ENCODE measurements around the gene PTPMT1.

PTPMT1 gene

DNA sequence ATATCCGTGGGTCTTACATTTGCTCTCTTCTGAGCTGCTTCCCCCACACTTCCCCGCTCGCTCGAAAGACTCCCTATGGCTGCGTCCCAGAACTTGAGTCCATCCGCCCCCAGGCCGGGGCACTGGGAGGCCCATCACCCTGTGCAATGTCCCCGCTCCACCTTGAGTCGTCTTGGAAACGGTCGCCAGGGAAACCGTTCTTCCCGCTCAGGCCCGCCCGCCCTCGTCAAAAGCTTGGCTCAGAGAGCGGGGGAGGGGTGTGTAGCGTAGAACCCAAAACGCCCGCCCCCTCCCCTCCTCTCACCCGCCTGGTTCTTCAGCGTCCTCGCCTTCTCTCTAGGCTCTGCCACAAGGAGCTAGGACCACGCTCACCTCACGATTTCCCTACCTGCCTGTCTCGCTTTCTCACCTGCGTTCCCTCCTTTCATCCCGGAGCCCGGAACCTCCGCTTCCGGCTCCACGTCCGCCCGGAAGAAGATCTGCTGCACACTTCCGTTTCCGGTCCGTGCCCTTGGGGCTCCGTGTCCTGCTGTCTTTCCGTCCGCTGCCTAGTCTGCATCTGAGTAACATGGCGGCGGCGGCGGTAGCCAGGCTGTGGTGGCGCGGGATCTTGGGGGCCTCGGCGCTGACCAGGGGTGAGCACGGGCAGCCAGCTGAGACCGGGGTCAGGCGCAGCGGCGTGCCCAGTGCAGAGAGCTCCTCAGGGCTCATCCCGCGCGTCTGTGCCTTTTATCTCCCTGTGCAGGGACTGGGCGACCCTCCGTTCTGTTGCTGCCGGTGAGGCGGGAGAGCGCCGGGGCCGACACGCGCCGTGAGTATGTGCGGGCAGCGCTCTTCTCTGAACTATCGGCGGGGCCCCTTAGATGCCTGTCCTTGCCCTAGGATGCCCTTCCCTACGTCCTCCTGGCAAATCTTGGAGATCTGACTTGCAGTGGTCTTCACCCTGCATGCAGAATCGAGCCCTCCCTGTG is 13.4 kb downstream of the PTPMT1 start, which contains the start of the genes KBTBD4 and NDUFS3:
KBTBD4 (minus strand) TSS at position 447 of the 971 bp plus-strand sequence; CDS start at position 428, 19 bp downstream.
NDUFS3 (plus strand) TSS at position 551 of the 971 bp plus-strand sequence; CDS start at position 569, 18 bp downstream.
- peak; percentile 90 for DNase-seq (ENCODE audit: low spot score)

GRCh38 chr11:47583844-47584243 is 18.4 kb downstream of the PTPMT1 start:
- no peak for DNase-seq (ENCODE audit: low spot score)

DNA sequence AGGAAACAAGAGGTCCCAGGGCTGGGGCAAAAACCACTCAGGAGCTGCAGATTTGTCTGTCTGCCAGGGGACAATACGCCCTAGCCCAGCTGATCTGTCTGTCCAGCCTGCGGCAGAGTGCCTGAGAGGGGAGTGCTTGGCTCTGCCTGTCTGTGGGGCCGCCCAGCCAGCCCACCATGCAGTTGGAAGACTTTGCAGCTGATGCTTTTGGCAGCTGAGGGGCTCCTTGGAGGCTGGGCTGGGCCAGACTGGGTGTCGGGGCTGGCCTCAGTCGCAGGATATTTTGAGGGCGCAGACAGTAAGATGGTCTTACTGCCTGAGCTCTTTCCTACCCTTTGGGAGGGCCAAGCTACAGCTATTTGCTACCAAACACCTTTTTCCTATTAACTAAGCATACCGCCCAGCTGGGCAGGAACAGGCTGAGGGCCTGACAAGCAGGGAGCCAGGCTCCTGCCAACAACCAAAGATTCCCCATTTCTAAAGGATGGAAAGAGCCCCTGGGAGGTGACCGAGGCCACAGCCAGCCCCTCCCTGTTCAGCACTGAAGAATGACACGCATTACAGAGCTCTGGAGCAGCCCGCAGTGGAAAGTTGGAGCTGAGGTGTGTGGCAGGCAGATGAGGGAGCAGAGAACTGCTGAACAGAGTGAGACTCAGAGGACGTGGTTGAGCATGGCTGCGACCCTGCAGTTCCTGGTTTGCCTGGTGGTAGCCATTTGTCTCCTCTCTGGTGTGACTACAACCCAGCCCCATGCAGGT is 20.9 kb downstream of the PTPMT1 start, which contains the start of gene FAM180B:
FAM180B (plus strand) TSS at position 581 of the 758 bp plus-strand sequence; CDS start at position 672, 91 bp downstream.
- no peak for DNase-seq (ENCODE audit: low spot score)

DNA sequence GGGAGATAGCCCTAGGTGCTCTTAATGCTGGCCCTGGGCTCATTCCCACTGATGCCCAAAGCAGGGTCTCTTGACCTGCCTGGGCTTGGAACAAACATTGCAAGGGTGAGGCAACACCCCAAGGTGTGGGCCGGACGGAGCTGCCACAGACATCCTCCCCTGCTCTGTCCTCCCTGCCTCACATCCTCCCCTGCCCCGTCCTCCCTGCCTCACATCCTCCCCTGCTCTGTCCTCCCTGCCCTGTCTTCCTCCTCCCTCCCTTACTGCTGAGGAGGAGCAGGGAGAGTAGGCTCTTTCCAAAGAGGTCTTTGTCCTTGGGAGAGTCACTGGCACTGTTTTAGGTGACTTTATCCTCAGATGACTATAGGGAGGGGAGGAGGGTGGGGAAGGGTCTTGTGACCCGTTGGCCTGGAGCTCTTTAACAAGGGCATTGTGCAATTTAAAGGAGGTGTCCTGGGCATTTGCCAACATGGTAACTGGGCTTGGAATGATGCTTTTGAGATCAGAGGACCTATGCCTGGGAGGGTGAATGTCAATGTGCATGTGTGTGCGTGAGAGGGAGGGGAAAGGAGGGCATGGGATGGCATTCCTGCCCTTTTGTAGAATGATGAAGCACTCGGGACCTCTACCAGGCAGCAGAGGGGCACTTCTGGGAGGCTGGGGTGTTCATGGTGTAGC is 21.8 kb downstream of the PTPMT1 start:
- DNase-seq (ENCODE audit: low spot score) = no peak

GRCh38 chr11:47587723-47588326 is 22.4 kb downstream of the PTPMT1 start:
- DNase-seq (ENCODE audit: low spot score) = no peak

GRCh38 chr11:47589118-47589517 is 23.7 kb downstream of the PTPMT1 start:
- DNase-seq (ENCODE audit: low spot score) = no peak

DNA sequence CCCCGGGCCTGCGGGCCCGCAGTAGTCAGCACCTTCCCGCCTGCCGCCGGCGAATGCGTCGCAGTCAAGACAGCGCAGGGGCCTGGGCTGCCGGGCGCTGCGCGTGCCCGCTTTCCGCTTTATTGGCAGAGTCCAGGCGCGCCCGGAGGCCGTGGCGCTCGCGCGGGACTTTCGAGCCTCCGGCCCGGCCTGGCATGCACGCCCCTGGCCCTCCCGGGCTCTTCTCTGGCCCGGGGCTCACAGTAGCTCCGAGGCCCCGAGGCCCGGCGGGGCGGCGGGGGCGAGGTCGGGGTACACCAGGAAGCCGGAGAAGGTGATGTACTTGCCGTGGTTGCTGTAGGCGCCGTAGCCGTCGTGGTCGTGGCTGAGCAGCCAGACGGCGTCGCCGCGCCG is 24.2 kb downstream of the PTPMT1 start:
- no peak for DNase-seq (ENCODE audit: low spot score)

- no peak for DNase-seq (ENCODE audit: low spot score)
Observed at GRCh38 chr11:47589977-47590861, 24.8 kb downstream of the PTPMT1 start.

GRCh38 chr11:47591764-47592163 is 26.4 kb downstream of the PTPMT1 start:
- no peak for DNase-seq (ENCODE audit: low spot score)

- no peak for DNase-seq (ENCODE audit: low spot score)
Observed at GRCh38 chr11:47592251-47592650, 26.9 kb downstream of the PTPMT1 start.

GRCh38 chr11:47592970-47593369 is 27.6 kb downstream of the PTPMT1 start:
- DNase-seq (ENCODE audit: low spot score) = no peak

DNA sequence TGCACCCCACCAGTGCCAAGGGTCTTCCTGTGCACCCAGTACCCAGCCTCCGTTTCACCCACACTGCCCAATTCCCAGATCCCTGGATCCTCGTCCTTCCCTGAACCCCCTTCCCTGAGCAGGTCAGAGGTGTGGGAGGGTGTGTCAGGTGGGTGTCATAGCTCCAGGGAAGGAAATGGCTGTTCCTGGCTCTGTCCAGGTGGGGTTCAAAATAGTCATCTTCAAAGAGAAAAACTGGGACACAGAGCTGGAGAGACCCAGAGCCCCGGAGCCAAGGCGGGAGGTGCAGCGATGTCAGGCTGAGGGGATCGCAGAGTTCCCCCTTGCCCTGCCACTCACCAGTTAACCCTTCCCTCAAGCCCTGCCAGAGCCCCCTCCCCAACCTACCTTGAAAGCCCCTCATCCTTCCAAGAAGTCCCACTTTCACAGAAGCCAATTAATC is 28.1 kb downstream of the PTPMT1 start:
- DNase-seq (ENCODE audit: low spot score) = no peak

DNA sequence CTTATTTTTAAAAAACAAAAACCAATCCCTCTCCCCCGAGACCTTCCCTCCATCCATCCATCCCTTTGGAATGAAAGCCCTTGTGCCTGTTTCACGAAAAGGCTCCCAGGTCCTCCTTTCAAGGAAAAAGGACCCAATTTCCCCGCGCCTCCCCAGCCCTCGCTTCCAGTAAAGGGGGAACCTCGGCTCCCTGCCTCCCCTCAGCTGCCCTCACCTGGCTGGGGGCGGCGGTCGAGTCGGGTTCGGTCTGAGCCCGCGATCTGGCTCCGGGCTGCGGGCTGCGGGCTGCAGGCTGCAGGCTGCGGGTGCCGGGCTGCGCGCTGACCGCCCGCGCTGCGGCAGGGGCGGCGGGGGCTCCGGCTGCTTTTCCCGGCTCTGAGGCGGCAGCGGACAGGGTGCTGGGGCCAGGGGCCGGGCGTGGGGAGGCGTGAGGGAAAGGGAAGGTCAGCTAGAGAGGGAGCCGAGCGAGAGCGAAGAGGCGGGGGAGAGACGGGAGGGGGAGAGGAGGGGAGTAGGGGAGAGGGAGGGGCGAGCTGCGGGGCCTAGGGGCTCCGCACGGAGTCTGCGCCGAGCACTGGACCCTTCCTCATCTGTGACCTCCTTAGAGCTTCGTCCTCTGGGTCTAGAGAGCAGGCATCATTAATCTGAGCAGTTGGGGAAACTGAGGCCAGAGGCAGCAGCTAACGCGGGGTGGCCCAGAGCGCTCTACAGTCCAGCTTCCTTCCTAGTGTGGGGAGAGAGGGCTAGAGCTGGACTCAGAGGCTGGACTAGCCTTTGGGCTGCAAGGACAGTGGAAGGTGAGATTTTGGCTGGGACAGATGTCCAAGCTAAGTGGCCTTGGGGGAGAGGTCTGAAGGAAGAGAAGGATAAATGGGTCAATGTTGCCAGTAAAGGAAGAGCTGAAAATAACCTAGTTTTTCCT is 28.8 kb downstream of the PTPMT1 start, which contains the start of gene C1QTNF4:
C1QTNF4 (minus strand) TSS at position 478 of the 922 bp plus-strand sequence. CDS start 3,601 bp downstream, outside the sequence.
- DNase-seq (ENCODE audit: low spot score) = no peak

- DNase-seq (ENCODE audit: low spot score) = no peak
Observed at GRCh38 chr11:47595029-47595428, 29.6 kb downstream of the PTPMT1 start.

GRCh38 chr11:47595967-47596366 is 30.6 kb downstream of the PTPMT1 start:
- no peak for DNase-seq (ENCODE audit: low spot score)

- DNase-seq (ENCODE audit: low spot score) = no peak
Observed at GRCh38 chr11:47599902-47600301, 34.5 kb downstream of the PTPMT1 start.

- DNase-seq (ENCODE audit: low spot score) = no peak
Observed at GRCh38 chr11:47603295-47603694, 37.9 kb downstream of the PTPMT1 start.

- no peak for DNase-seq (ENCODE audit: low spot score)
Observed at GRCh38 chr11:47605921-47606320, 40.5 kb downstream of the PTPMT1 start.

GRCh38 chr11:47606731-47607130 is 41.3 kb downstream of the PTPMT1 start:
- DNase-seq (ENCODE audit: low spot score) = no peak

Data from LoVo (cell line).